Measurements from ENCODE around the gene CD81. TPM values are rescaled to one million over a fixed set of nuclear protein-coding genes. Genes with fewer than 3 reads are reported as not detected.

Gene CD81
- total RNA-seq, 1 experiment from 2014 or later: 416 TPM

DNA sequence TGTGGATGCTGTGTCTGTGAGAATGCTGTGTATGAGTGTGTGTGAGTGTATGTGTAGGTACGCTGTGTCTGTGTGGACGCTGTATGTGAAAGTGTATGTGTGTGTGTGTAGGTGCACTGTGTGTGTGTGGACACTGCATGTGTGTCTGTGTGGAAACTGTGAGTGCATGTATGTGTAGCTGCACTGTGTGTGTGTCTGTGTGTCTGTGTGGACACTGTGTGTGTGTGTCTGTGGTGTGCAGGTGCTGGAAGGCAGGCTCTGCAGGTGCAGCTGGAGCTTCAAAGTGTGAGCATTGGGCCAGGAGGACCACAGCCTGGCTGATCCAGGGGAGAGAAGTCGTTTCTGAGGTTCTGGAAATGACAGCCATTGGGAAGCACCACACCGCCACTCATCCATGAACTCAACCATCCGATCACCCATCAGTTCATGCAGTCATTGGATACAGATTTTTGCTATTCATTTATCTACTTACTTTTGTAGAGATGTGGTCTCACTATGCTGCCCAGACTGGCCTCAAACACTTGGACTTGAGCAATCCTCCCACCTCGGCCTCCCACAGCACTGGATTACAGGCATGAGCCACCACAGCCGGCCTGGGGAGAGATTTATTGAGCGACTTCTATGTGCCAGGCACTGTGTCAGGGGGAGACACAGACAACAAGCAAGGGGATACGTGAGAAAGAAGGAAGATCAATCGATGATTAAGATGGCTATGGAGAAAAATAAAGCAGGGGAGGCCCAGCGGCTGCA lies 57.6 kb downstream of the CD81 start:
- Histone ChIP-seq H3K4me1 (ENCODE audit: control insufficient read depth, insufficient read depth, low read length) (no peaks in the 10 kb centered on the region), H3K9me3 (ENCODE audit: control insufficient read depth, insufficient read depth, low read depth, low read length) (no peaks in the 10 kb centered on the region), H3K4me3 (ENCODE audit: low read depth in 2 of 2, low read length in 2 of 2) (no peak overlapping the region), H3K27ac (ENCODE audit: low read length) (no peak overlapping the region), H3K27me3 (ENCODE audit: control insufficient read depth, insufficient read depth, low read length) (no peaks in the 10 kb centered on the region), H3K36me3 (ENCODE audit: control insufficient read depth, insufficient read depth, low read length) (no peaks in the 10 kb centered on the region)
- no peak for DNase-seq (ENCODE audit: low read depth, low spot score)
- CTCF ChIA-PET: no interaction called here
- in situ Hi-C loops (cut with HindIII; ENCODE audit: low pct_unique_long_range_greater_than_20kb, low sequenced_read_pairs): no loop called here
- no peak for ATAC-seq
- TF ChIP-seq SIN3A (IDR thresholded peaks at IDR 0.05; ENCODE audit: borderline replicate concordance, insufficient read depth, low read depth, low read length): no peak
- no peak for TF ChIP-seq CTCF (IDR thresholded peaks at IDR 0.05)
- no peak for TF ChIP-seq REST (IDR thresholded peaks at IDR 0.05; ENCODE audit: insufficient read depth in 1 of 2, low read depth in 2 of 2, low read length in 1 of 2)
- intact Hi-C loops (cut with micrococcal nuclease; ENCODE audit: unreplicated experiment): no loop called here
- no TSS peak for BruUV-seq (replicated peaks)
- POLR2A ChIA-PET: no interaction called here

DNA sequence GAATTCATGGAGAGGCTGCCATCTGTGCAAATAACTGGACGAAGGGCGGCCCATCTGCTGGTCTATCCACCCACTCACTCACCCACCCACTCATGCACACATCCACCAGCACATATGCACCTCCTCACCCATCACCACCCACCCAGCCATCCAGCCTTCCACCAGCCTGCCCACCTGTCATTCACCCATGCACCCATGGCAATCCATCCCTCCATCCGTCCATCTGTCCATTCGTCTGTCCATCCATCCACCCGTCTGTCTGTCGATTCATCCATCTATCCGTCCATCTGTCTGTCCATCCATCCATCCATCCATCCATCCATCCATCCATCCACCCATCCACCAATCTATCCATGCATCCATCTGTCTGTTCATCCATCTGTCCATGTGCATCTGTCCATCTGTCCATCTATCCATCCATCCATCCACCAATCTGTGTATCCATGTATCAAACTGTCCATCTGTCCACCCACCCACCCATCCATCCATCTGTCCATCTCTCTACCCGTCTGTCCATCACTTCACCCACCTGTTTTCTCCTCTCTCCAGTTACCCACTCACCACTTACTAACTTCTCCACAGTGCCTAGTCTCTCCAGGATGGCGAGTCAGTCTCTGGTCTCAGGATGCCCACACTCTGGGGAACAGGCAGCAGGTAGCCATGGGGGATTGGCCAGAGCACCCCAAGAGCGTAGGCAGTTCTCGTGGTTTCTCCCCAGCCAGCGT lies 58.3 kb downstream of the CD81 start:
- TF ChIP-seq SIN3A (IDR thresholded peaks at IDR 0.05; ENCODE audit: borderline replicate concordance, insufficient read depth, low read depth, low read length) (no peak), POLR2AphosphoS5 (IDR thresholded peaks at IDR 0.05; ENCODE audit: low read depth, low read length) (no peak), TCF7L2 (IDR thresholded peaks at IDR 0.05; ENCODE audit: low read depth, low read length) (no peak), REST (IDR thresholded peaks at IDR 0.05; ENCODE audit: insufficient read depth in 1 of 2, low read depth in 2 of 2, low read length in 1 of 2) (no peak), CTCF (IDR thresholded peaks at IDR 0.05) (no peak)
- ChIA-PET CTCF (interaction anchor here (1.1 kb wide), 1 partner anchor 15 kb away, joined by 3 read pairs; no protein-coding TSS in a partner anchor), POLR2A (no interaction called here)
- Histone ChIP-seq H3K4me3 (ENCODE audit: low read depth in 2 of 2, low read length in 2 of 2) (no peak overlapping the region), H3K9me3 (ENCODE audit: control insufficient read depth, insufficient read depth, low read depth, low read length) (no peaks in the 10 kb centered on the region), H3K27me3 (ENCODE audit: control insufficient read depth, insufficient read depth, low read length) (no peaks in the 10 kb centered on the region), H3K36me3 (ENCODE audit: control insufficient read depth, insufficient read depth, low read length) (no peaks in the 10 kb centered on the region), H3K4me1 (ENCODE audit: control insufficient read depth, insufficient read depth, low read length) (no peaks in the 10 kb centered on the region), H3K27ac (ENCODE audit: low read length) (no peak overlapping the region)
- no TSS peak for BruUV-seq (replicated peaks)
- no peak for ATAC-seq
- intact Hi-C loops (cut with micrococcal nuclease; ENCODE audit: unreplicated experiment): no loop called here
- DNase-seq (ENCODE audit: low read depth, low spot score): no peak
- in situ Hi-C loops (cut with HindIII; ENCODE audit: low pct_unique_long_range_greater_than_20kb, low sequenced_read_pairs): no loop called here
